A172 (cell line): Measurements from ENCODE around the gene TRMT11. TPM values are rescaled to one million over a fixed set of nuclear protein-coding genes. Genes with fewer than 3 reads are reported as not detected.
A peak's percentile ranks its signal among the peaks of the same experiment; 100 is the strongest.
"Not testable (repeated sequence)": the region's sequence is repeated elsewhere in the genome, so short reads cannot be mapped to it uniquely, and the experiment has no call there.

Experiments used
- DNase-seq: peaks from one replicate; pipeline ENCODE4 v3.0.0-alpha.2; 2015; ENCODE audit warnings: low spot score
- total RNA-seq: library from RNA; depleted of rRNA; stranded (reverse); fragments of >200 nt; shearing (Covaris generic); gene quantifications from 2 replicates; pipeline ENCODE4 v1.2.3, GENCODE V29; 2014

Gene TRMT11
- total RNA-seq, 1 experiment from 2014 or later = 49.2 TPM

- DNase-seq = no peak
Observed at GRCh38 chr6:125991653-125992052, 5.3 kb downstream of the TRMT11 start.

- DNase-seq = no peak
Observed at GRCh38 chr6:125994670-125995488, 8.5 kb downstream of the TRMT11 start.

- DNase-seq = peak; percentile 35
Observed at GRCh38 chr6:125995972-125996580, 9.7 kb downstream of the TRMT11 start.

GRCh38 chr6:126002755-126003679, 16.7 kb downstream of the TRMT11 start:
- DNase-seq = no peak

GRCh38 chr6:126007800-126008199, 21.5 kb downstream of the TRMT11 start:
- DNase-seq = no peak

GRCh38 chr6:126010040-126010439, 23.7 kb downstream of the TRMT11 start:
- DNase-seq = no peak

- DNase-seq = peak; percentile 1
Observed at GRCh38 chr6:126015863-126016262, 29.5 kb downstream of the TRMT11 start.

- no peak for DNase-seq
Observed at GRCh38 chr6:126016591-126016990, 30.3 kb downstream of the TRMT11 start.

- no peak for DNase-seq
Observed at GRCh38 chr6:126017668-126018067, 31.3 kb downstream of the TRMT11 start.

- no peak for DNase-seq
Observed at GRCh38 chr6:126020305-126021050, 34.1 kb downstream of the TRMT11 start.

- not testable (repeated sequence) for DNase-seq
Observed at GRCh38 chr6:126023474-126023873, 37.1 kb downstream of the TRMT11 start.

GRCh38 chr6:126026001-126026400, 39.7 kb downstream of the TRMT11 start:
- no peak for DNase-seq

- no peak for DNase-seq
Observed at GRCh38 chr6:126027601-126028000, 41.3 kb downstream of the TRMT11 start.

- DNase-seq = no peak
Observed at GRCh38 chr6:126030045-126030444, 43.7 kb downstream of the TRMT11 start.

- DNase-seq = peak; percentile 81
Observed at GRCh38 chr6:126033696-126034095, 47.4 kb downstream of the TRMT11 start.

- DNase-seq = no peak
Observed at GRCh38 chr6:126034656-126035055, 48.3 kb downstream of the TRMT11 start.

- DNase-seq = no peak
Observed at GRCh38 chr6:126035764-126036163, 49.4 kb downstream of the TRMT11 start.

- no peak for DNase-seq
Observed at GRCh38 chr6:126038234-126038633, 51.9 kb downstream of the TRMT11 start.

- DNase-seq = peak; percentile 62
Observed at GRCh38 chr6:126039284-126039683, 52.9 kb downstream of the TRMT11 start.

- DNase-seq = no peak
Observed at GRCh38 chr6:126040394-126040793, 54.1 kb downstream of the TRMT11 start.

- peak; percentile 67 for DNase-seq
Observed at GRCh38 chr6:126040826-126041225, 54.5 kb downstream of the TRMT11 start.
